Measurements from ENCODE around the gene SRRM3. TPM values are rescaled to one million over a fixed set of nuclear protein-coding genes. Genes with fewer than 3 reads are reported as not detected.
A peak's percentile ranks its signal among the peaks of the same experiment; 100 is the strongest.
"Not testable (repeated sequence)": the region's sequence is repeated elsewhere in the genome, so short reads cannot be mapped to it uniquely, and the experiment has no call there.

SRRM3 gene
- total RNA-seq, 2 experiments from 2014 or later: not detected

DNA sequence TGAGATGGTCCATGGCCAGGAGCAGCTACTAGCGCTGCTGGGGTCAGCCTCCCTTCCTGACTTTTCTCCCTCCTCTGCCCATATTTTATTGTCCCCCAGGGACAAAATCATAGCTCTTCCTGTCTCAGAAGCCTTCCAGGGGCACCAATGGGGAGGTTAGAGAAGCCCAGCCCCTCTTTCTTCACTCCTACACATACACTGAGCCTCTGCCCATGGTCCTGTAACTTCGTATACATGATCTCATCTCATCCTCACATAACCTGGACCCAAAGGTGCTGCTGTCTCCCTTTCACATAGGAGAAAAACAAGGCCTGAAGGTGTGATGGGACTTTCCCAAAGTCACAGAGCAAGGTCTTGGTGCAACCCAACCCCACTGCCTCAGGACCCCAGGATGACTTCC, 2.5 kb downstream of the SRRM3 start:
- H3K4me3 Mint-ChIP-seq: no peak overlapping the region
- CTCF ChIA-PET: no interaction called here
- no peaks in the 10 kb centered on the region for H3K9me3 Mint-ChIP-seq
- no peaks in the 10 kb centered on the region for H3K36me3 Mint-ChIP-seq (ENCODE audit: low read depth)
- no peak for DNase-seq
- POLR2A ChIA-PET: no interaction called here
- no peaks in the 10 kb centered on the region for H3K4me1 Mint-ChIP-seq
- no peak overlapping the region for H3K27ac Mint-ChIP-seq
- H3K27me3 Mint-ChIP-seq: peaks cover 7% of the 10 kb centered on the region

- Mint-ChIP-seq H3K27me3 (no peaks in the 10 kb centered on the region), H3K27ac (no peak overlapping the region), H3K36me3 (ENCODE audit: low read depth) (no peaks in the 10 kb centered on the region), H3K4me3 (no peak overlapping the region), H3K9me3 (no peaks in the 10 kb centered on the region), H3K4me1 (no peaks in the 10 kb centered on the region)
- ChIA-PET CTCF (no interaction called here), POLR2A (no interaction called here)
- no peak for DNase-seq
Observed at GRCh38 chr7:76206633-76207032, 4.9 kb downstream of the SRRM3 start.

GRCh38 chr7:76209310-76209709, 7.6 kb downstream of the SRRM3 start:
- H3K4me1 Mint-ChIP-seq: no peaks in the 10 kb centered on the region
- H3K27ac Mint-ChIP-seq: no peak overlapping the region
- POLR2A ChIA-PET: interaction anchor here (0.7 kb wide), 1 partner anchor 28 kb away, joined by 4 read pairs; no protein-coding TSS in a partner anchor
- no peaks in the 10 kb centered on the region for H3K9me3 Mint-ChIP-seq
- CTCF ChIA-PET: no interaction called here
- H3K36me3 Mint-ChIP-seq (ENCODE audit: low read depth): no peaks in the 10 kb centered on the region
- no peak overlapping the region for H3K4me3 Mint-ChIP-seq
- no peaks in the 10 kb centered on the region for H3K27me3 Mint-ChIP-seq
- DNase-seq: no peak

DNA sequence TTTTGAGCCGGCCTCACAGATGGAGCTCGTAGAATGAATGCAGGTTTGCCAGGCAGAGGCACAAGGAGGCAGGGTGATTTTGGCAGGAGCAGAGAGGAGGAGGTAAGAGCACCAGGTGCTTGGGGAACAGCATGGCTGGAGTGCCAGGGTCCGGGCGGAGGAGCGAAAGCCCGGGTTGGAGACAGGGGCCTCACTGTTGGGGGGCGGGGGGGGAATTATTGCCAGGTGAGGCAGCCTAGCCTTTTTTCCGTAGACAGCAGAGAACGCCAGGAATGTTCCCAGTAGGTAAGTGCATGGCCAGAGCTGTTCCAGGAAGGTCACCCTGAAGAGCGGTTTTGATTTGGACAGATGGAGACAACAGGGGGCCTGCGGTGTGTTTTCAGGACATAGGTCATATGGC, 9.5 kb downstream of the SRRM3 start:
- DNase-seq: no peak
- H3K36me3 Mint-ChIP-seq (ENCODE audit: low read depth): no peaks in the 10 kb centered on the region
- POLR2A ChIA-PET: no interaction called here
- no peak overlapping the region for H3K27ac Mint-ChIP-seq
- CTCF ChIA-PET: no interaction called here
- H3K9me3 Mint-ChIP-seq: no peaks in the 10 kb centered on the region
- no peaks in the 10 kb centered on the region for H3K4me1 Mint-ChIP-seq
- no peak overlapping the region for H3K4me3 Mint-ChIP-seq
- peaks cover under 1% of the 10 kb centered on the region for H3K27me3 Mint-ChIP-seq

GRCh38 chr7:76215349-76215748, 13.7 kb downstream of the SRRM3 start:
- H3K27me3 Mint-ChIP-seq: peaks cover 17% of the 10 kb centered on the region
- H3K9me3 Mint-ChIP-seq; H3K4me3 Mint-ChIP-seq; H3K4me1 Mint-ChIP-seq; DNase-seq; POLR2A ChIA-PET; H3K27ac Mint-ChIP-seq; H3K36me3 Mint-ChIP-seq (ENCODE audit: low read depth): not testable (repeated sequence)
- CTCF ChIA-PET: interaction anchor here (0.6 kb wide), 1 partner anchor 64 kb away, joined by 4 read pairs; no protein-coding TSS in a partner anchor

GRCh38 chr7:76216381-76217082, 14.8 kb downstream of the SRRM3 start:
- H3K27me3 Mint-ChIP-seq: peaks cover 17% of the 10 kb centered on the region
- no peak overlapping the region for H3K4me3 Mint-ChIP-seq
- ChIA-PET POLR2A (interaction anchor here (1.0 kb wide), 1 partner anchor 29 kb away, joined by 3 read pairs; no protein-coding TSS in a partner anchor), CTCF (no interaction called here)
- no peak for DNase-seq
- H3K4me1 Mint-ChIP-seq: no peaks in the 10 kb centered on the region
- H3K9me3 Mint-ChIP-seq: no peaks in the 10 kb centered on the region
- H3K36me3 Mint-ChIP-seq (ENCODE audit: low read depth): no peaks in the 10 kb centered on the region
- H3K27ac Mint-ChIP-seq: no peak overlapping the region

DNA sequence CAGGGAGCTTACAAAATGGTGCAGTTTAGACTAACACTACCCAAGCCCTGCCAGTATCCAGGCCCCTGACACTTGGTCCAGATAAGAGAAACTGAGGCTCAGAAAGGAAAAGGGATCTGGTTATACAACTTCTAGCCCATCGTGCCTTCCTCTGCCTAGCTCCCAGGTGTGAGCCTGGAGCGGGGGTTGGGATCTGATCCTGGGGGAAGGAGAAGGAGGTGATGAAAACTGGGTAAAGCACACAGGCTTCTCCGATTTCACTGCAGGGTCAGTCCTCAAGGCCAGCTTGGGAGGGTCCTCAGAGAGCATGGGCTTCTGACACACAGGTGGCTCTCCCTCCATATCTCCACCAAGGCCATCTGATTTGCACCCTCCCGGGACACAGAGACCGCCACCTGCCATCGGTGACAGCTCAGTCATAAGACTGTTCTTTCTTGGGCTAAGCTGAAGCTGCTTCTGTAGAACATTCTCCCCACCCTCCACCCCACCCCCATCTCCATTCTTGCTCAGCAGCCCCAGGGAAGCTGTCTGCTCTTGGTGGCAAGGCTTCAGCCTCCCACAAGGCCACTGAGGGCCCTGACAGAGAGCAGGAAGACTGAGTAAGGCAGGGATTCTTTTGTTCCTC, 16.4 kb downstream of the SRRM3 start:
- no peak overlapping the region for H3K4me3 Mint-ChIP-seq
- H3K27ac Mint-ChIP-seq: no peak overlapping the region
- ChIA-PET CTCF (no interaction called here), POLR2A (interaction anchor here (1.0 kb wide), 1 partner anchor 31 kb away, joined by 3 read pairs; no protein-coding TSS in a partner anchor)
- H3K9me3 Mint-ChIP-seq: no peaks in the 10 kb centered on the region
- no peaks in the 10 kb centered on the region for H3K4me1 Mint-ChIP-seq
- no peaks in the 10 kb centered on the region for H3K36me3 Mint-ChIP-seq (ENCODE audit: low read depth)
- no peak for DNase-seq
- peaks cover 25% of the 10 kb centered on the region for H3K27me3 Mint-ChIP-seq

GRCh38 chr7:76220185-76221057, 18.7 kb downstream of the SRRM3 start:
- Mint-ChIP-seq H3K9me3 (no peaks in the 10 kb centered on the region), H3K27me3 (peaks cover 32% of the 10 kb centered on the region), H3K4me3 (no peak overlapping the region), H3K36me3 (ENCODE audit: low read depth) (no peaks in the 10 kb centered on the region), H3K4me1 (no peaks in the 10 kb centered on the region), H3K27ac (no peak overlapping the region)
- POLR2A ChIA-PET: no interaction called here
- CTCF ChIA-PET: no interaction called here
- DNase-seq: no peak

DNA sequence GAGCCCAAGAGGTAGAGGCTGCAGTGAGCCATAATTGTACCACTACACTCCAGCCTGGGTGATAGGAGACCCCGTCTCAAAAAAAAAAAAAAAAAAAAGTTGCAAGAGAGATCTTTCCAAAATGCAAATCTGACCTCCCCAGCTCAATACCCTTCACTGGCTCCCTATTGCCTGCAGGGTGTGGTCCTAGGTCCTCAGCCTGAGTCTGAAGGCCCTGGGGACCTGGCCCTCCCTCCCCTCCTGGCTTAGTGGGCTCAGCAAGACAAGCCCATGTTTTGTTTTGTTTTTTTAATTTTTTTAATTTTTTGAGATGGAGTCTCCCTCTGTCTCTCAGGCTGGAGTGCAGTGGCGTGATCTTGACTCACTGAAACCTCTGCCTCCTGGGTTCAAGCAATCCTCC, 20.6 kb downstream of the SRRM3 start:
- CTCF ChIA-PET: no interaction called here
- H3K9me3 Mint-ChIP-seq: no peaks in the 10 kb centered on the region
- no peaks in the 10 kb centered on the region for H3K4me1 Mint-ChIP-seq
- POLR2A ChIA-PET: no interaction called here
- H3K27ac Mint-ChIP-seq: no peak overlapping the region
- no peak for DNase-seq
- no peak overlapping the region for H3K4me3 Mint-ChIP-seq
- H3K27me3 Mint-ChIP-seq: peaks cover 28% of the 10 kb centered on the region
- H3K36me3 Mint-ChIP-seq (ENCODE audit: low read depth): no peaks in the 10 kb centered on the region

- ChIA-PET POLR2A (no interaction called here), CTCF (no interaction called here)
- Mint-ChIP-seq H3K4me3 (no peak overlapping the region), H3K27me3 (peaks cover 24% of the 10 kb centered on the region), H3K9me3 (no peaks in the 10 kb centered on the region), H3K36me3 (ENCODE audit: low read depth) (no peaks in the 10 kb centered on the region), H3K27ac (no peak overlapping the region), H3K4me1 (no peaks in the 10 kb centered on the region)
- no peak for DNase-seq
Observed at GRCh38 chr7:76222839-76223238, 21.1 kb downstream of the SRRM3 start.

GRCh38 chr7:76223286-76223972, 21.7 kb downstream of the SRRM3 start:
- Mint-ChIP-seq H3K27me3 (peaks cover 22% of the 10 kb centered on the region), H3K4me3 (no peak overlapping the region), H3K4me1 (no peaks in the 10 kb centered on the region), H3K9me3 (no peaks in the 10 kb centered on the region), H3K27ac (no peak overlapping the region), H3K36me3 (ENCODE audit: low read depth) (no peaks in the 10 kb centered on the region)
- POLR2A ChIA-PET: no interaction called here
- CTCF ChIA-PET: no interaction called here
- DNase-seq: no peak

- CTCF ChIA-PET: no interaction called here
Observed at GRCh38 chr7:76224695-76225094, 23.0 kb downstream of the SRRM3 start.

GRCh38 chr7:76225379-76225778, 23.7 kb downstream of the SRRM3 start:
- Mint-ChIP-seq H3K27ac (no peak overlapping the region), H3K4me1 (no peaks in the 10 kb centered on the region), H3K9me3 (no peaks in the 10 kb centered on the region), H3K27me3 (peaks cover 24% of the 10 kb centered on the region), H3K36me3 (ENCODE audit: low read depth) (no peaks in the 10 kb centered on the region), H3K4me3 (no peak overlapping the region)
- DNase-seq: peak; percentile 30
- POLR2A ChIA-PET: no interaction called here
- CTCF ChIA-PET: no interaction called here

More at GRCh38 chr7:76224695-76225094, 23.0 kb downstream of the SRRM3 start:
- no peaks in the 10 kb centered on the region for H3K4me1 Mint-ChIP-seq
- no peak overlapping the region for H3K4me3 Mint-ChIP-seq
- no peaks in the 10 kb centered on the region for H3K9me3 Mint-ChIP-seq
- H3K27me3 Mint-ChIP-seq: peaks cover 22% of the 10 kb centered on the region
- DNase-seq: no peak
- H3K36me3 Mint-ChIP-seq (ENCODE audit: low read depth): no peaks in the 10 kb centered on the region
- H3K27ac Mint-ChIP-seq: no peak overlapping the region
- POLR2A ChIA-PET: no interaction called here

Measured in activated CD4-positive, alpha-beta memory T cell treated with anti-CD3 and anti-CD28 coated beads, Interleukin-2, amount 10 ng/mL, durations not matched to agents 7 days and 5 days (primary cell).